IPS-18a (cell line): ENCODE results near the gene ALPG.
"Not testable (repeated sequence)": the region's sequence is repeated elsewhere in the genome, so short reads cannot be mapped to it uniquely, and the experiment has no call there.

Source experiments
- H3K27ac ChIP-seq: one replicate; pipeline ENCODE4 v1.5.1; 2013; ENCODE audit warnings: low read length
- H3K27me3 ChIP-seq: one replicate; pipeline ENCODE4 v1.6.1; 2013; ENCODE audit warnings: mild to moderate bottlenecking, low read length; ENCODE audit not compliant: control insufficient read depth, insufficient read depth
- H3K36me3 ChIP-seq: one replicate; pipeline ENCODE4 v1.6.1; 2013; ENCODE audit warnings: low read depth, low read length; ENCODE audit not compliant: control insufficient read depth
- H3K4me1 ChIP-seq: one replicate; pipeline ENCODE4 v1.6.1; 2013; ENCODE audit warnings: low read depth, low read length; ENCODE audit not compliant: control insufficient read depth
- H3K4me3 ChIP-seq: one replicate; pipeline ENCODE4 v1.5.1; 2013; ENCODE audit warnings: low read length
- H3K9ac ChIP-seq: one replicate; pipeline ENCODE4 v1.6.1; 2013; ENCODE audit warnings: mild to moderate bottlenecking, low read length, moderate library complexity
- H3K9me3 ChIP-seq: one replicate; pipeline ENCODE4 v1.6.1; 2013; ENCODE audit warnings: low read depth, low read length; ENCODE audit not compliant: control insufficient read depth

Gene ALPG

GRCh38 chr2:232406556-232407310 lies at the start of gene ALPG:
ALPG (plus strand) TSS chr2:232406844; CDS start chr2:232406895, 51 bp downstream.
- H3K4me1 ChIP-seq = no peaks in the 10 kb centered on the region
- H3K27ac ChIP-seq = no peak within 1 kb of the TSS
- no peaks in the 10 kb centered on the region for H3K27me3 ChIP-seq
- H3K36me3 ChIP-seq = peaks cover 3% of the 10 kb centered on the region
- no peak within 1 kb of the TSS for H3K4me3 ChIP-seq
- H3K9me3 ChIP-seq = no peaks in the 10 kb centered on the region
- no peak within 1 kb of the TSS for H3K9ac ChIP-seq

DNA sequence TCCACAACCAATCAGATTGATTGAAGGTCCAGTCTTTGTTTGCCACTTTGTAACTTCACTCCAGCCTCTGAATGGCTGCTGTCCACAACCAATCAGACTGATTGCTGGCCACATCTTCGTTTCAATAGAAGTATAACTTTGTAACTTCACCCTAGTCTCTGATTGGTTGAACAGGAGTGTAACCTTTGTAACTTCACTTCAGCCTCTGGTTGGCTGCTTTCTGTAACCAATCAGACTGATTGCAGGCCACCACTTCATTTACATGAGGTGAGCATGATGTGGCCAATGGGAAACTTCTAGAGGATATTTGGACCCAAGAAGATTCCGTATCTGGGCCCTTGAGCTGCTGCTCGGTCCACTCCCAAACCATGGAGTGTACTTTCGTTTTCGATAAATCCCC lies 45.0 kb upstream of the ALPG start:
- no peak overlapping the region for H3K4me3 ChIP-seq
- H3K9ac ChIP-seq = no peak overlapping the region
- H3K27ac ChIP-seq = no peak overlapping the region
- H3K9me3 ChIP-seq = no peaks in the 10 kb centered on the region
- H3K36me3 ChIP-seq = no peaks in the 10 kb centered on the region
- peaks cover 7% of the 10 kb centered on the region for H3K4me1 ChIP-seq
- no peaks in the 10 kb centered on the region for H3K27me3 ChIP-seq

DNA sequence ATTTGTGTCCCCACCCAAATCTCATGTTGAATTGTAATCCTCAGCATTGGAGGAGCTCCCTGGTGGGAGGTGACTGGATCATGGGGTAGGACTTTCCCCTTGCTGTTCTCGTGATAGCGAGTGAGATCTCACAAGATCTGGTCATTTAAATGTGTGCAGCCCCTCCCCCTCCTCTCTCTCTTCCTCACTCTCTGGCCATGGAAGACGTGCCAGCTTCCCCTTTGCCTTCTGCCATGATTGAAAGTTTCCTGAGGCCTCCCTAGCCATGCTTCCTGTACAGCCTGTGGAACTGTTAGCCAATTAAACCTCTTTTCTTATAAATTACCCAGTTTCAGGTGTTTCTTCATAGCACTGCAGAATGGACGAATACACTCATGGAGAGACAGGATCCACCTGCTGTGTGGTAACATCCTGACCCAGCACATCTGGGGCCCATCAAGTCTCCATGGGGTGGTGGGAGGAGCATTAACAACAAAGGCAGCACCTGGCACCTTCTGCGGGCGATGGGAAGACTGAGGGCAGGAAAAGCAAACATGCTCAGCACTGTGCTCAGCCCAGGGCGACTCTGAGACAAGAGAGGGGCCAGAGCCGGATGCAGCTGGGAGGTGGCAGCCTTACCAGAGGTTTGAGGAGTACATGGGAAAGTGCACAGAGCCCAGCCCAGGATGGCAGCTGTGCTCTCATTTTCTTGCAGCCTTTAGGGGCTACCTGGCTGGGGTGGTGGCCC lies 44.3 kb upstream of the ALPG start:
- H3K9me3 ChIP-seq = no peaks in the 10 kb centered on the region
- H3K36me3 ChIP-seq = no peaks in the 10 kb centered on the region
- H3K27ac ChIP-seq = no peak overlapping the region
- H3K9ac ChIP-seq = no peak overlapping the region
- H3K4me3 ChIP-seq = no peak overlapping the region
- no peaks in the 10 kb centered on the region for H3K27me3 ChIP-seq
- peaks cover 7% of the 10 kb centered on the region for H3K4me1 ChIP-seq

- not testable (repeated sequence) for H3K27ac ChIP-seq, H3K9me3 ChIP-seq, H3K4me1 ChIP-seq, H3K9ac ChIP-seq, H3K27me3 ChIP-seq, H3K4me3 ChIP-seq, H3K36me3 ChIP-seq
Observed at GRCh38 chr2:232363064-232363783, 43.4 kb upstream of the ALPG start.

DNA sequence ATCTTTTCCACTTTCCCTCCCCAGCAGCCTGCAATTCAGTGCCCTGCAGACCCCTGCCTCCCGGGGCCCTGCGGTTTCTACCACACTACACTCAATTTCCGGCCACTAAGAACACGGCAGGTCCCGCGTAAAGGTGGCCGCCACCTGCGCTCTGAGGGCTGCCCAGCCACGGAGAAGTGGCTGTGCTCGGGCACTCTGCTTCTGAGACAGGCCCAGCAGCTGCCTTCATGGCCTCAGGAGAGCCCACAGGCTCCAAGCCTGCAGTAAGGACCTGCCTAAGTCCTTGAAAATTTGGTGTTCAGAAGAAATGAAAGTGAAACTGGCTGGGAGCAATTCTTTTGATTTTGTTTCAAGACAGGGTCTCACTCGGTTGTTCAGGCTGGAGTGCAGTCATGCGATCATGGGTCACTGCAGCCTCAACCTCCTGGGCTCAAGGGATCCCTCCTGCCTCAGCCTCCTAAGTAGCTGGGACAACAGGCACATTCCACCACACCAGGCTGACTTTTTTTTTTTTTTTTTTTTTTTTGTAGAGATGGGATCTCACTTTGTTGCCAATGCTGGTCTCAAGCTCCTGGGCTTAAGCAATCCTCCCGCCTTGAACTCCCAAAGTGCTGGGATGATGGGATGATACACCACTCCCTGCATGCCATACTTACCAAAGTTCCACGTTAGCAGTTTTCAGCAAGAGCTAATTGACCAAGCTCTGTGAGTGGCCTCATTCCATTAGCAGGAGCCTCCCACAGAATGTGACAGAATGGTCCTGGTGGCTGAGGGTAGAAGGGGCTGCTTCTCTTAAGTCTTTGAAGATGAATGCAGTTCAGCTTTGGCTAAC lies 42.6 kb upstream of the ALPG start:
- Histone ChIP-seq H3K4me1 (peaks cover 7% of the 10 kb centered on the region), H3K9me3 (no peaks in the 10 kb centered on the region), H3K4me3 (no peak overlapping the region), H3K36me3 (no peaks in the 10 kb centered on the region), H3K9ac (no peak overlapping the region), H3K27me3 (no peaks in the 10 kb centered on the region), H3K27ac (no peak overlapping the region)

GRCh38 chr2:232364806-232365594 lies 41.6 kb upstream of the ALPG start:
- H3K27ac ChIP-seq, H3K36me3 ChIP-seq, H3K9me3 ChIP-seq, H3K9ac ChIP-seq, H3K27me3 ChIP-seq, H3K4me3 ChIP-seq: not testable (repeated sequence)
- H3K4me1 ChIP-seq = peaks cover 12% of the 10 kb centered on the region

- H3K4me3 ChIP-seq = no peak overlapping the region
- H3K27me3 ChIP-seq = no peaks in the 10 kb centered on the region
- no peaks in the 10 kb centered on the region for H3K36me3 ChIP-seq
- no peak overlapping the region for H3K9ac ChIP-seq
- peaks cover 12% of the 10 kb centered on the region for H3K4me1 ChIP-seq
- H3K27ac ChIP-seq = no peak overlapping the region
- H3K9me3 ChIP-seq = no peaks in the 10 kb centered on the region
Observed at GRCh38 chr2:232365621-232366321, 40.9 kb upstream of the ALPG start.

- peaks cover 12% of the 10 kb centered on the region for H3K4me1 ChIP-seq
- H3K9me3 ChIP-seq, H3K27ac ChIP-seq, H3K36me3 ChIP-seq, H3K27me3 ChIP-seq, H3K9ac ChIP-seq, H3K4me3 ChIP-seq: not testable (repeated sequence)
Observed at GRCh38 chr2:232366461-232366860, 40.2 kb upstream of the ALPG start.

- Histone ChIP-seq H3K9me3 (no peaks in the 10 kb centered on the region), H3K27me3 (no peaks in the 10 kb centered on the region), H3K36me3 (no peaks in the 10 kb centered on the region), H3K4me1 (peaks cover 12% of the 10 kb centered on the region), H3K27ac (no peak overlapping the region), H3K4me3 (no peak overlapping the region), H3K9ac (no peak overlapping the region)
Observed at GRCh38 chr2:232367016-232367415, 39.6 kb upstream of the ALPG start.

DNA sequence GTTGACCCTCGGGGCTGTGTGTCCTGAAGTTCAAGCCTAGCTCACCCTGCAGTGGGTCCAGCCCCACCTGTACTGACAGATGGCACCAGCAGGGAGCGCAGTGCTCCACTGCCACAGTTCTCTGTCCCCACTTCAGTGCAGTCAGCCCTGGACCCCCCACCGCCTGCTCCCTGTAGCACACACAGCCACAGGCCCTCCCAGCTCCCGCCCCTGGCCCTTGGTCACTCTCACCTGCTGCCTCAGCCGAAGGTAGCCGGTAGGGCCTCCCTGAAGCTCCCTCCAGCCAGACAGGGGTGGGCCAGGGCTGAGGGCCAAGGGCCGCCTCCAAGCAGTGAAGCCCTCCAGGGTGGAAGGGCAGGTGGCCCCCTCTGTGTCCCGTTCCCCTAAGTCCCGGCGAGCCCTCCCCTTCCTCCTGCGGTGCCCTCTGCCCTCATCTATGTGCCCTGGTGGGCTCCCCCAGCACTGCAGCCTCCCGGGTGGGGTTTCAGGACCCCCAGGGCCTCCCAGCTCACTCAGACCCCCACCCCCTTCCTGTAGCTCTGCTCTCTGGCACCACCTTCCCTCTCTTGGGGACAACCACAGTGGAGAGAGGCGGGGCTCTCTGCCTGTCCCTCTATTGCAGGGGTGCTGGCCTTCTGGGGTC lies 38.9 kb upstream of the ALPG start:
- Histone ChIP-seq H3K9ac (no peak overlapping the region), H3K27ac (no peak overlapping the region), H3K4me1 (peaks cover 12% of the 10 kb centered on the region), H3K4me3 (no peak overlapping the region), H3K27me3 (no peaks in the 10 kb centered on the region), H3K9me3 (no peaks in the 10 kb centered on the region), H3K36me3 (no peaks in the 10 kb centered on the region)
